DMS153 treated with DMSO at 0.1 percent for 48 hours (cell line): Measurements from ENCODE around the gene INPP5F.
"Not testable (repeated sequence)": the region's sequence is repeated elsewhere in the genome, so short reads cannot be mapped to it uniquely, and the experiment has no call there.

Experiments used
- DNase-seq: peaks from one replicate; lab custom pipeline; 2025; ENCODE audit not compliant: unreplicated experiment; lab: John Stamatoyannopoulos, UW

Gene INPP5F

DNA sequence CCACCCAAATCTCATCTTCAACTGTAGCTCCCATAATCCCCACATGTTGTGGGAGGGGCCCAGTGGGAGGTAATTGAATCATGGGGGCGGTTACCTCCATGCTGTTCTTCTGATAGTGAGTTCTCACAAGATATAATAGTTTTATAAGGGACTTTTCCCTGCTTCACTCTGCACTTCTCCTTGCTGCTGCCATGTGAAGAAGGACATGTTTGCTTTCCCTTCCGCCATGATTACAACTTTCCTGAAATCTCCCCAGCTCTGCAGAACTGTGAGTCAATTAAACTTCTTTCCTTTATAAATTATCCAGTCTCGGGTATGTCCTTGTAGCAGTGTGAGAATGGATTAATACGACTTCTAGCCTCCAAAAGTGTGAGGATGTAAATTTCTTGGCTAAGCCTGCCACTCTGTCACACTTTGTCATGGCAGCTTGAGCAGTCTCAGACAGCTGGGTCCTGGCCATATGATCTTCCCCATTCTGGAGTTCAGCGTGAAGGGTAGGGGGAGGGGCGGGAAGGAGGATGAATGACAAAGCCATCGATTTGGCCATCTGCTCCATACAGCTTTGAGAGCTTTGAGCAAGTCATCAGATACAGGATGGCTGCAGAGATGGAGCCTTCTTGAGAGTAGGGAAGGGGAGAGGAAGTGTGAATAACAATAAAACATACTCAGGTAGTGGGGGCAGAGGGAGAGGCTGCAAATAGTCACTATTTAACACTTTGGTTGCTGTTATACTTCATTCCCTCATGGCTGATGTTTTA lies 19.1 kb upstream of the INPP5F start:
- no peak for DNase-seq

DNA sequence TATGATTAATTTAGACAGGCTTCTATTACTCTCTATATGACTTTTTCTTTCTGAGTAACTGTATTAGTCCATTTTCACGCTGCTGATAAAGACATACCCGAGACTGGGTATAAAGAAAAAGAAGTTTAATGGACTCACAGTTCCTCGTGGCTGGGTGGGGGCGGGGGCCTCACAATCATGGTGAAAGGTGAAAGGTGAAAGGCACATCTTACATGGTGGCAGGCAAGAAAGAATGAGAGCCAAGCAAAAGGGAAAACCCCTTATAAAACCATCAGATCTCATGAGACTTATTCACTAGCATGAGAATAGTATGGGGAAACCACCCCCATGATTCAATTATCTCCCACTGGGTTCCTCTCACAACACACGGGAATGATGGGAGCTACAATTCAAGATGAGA lies 18.5 kb upstream of the INPP5F start:
- not testable (repeated sequence) for DNase-seq

DNA sequence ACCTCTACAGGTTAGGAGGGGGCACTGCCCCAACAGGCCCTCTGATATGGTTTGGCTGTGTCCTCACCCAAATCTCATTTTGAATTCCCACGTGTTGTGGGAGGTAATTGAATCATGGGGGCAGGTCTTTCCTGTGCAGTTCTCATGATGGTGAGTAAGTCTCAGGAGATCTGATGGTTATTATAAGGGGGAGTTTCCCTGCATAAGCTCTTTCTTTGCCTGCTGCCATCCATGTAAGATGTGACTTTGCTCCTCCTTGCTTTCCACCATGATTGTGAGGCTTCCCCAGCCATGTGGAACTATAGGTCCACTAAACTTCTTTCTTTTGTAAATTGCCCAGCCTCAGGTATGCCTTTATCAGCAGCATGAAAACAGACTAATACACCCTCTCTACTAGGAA lies 14.9 kb upstream of the INPP5F start:
- DNase-seq = not testable (repeated sequence)

DNA sequence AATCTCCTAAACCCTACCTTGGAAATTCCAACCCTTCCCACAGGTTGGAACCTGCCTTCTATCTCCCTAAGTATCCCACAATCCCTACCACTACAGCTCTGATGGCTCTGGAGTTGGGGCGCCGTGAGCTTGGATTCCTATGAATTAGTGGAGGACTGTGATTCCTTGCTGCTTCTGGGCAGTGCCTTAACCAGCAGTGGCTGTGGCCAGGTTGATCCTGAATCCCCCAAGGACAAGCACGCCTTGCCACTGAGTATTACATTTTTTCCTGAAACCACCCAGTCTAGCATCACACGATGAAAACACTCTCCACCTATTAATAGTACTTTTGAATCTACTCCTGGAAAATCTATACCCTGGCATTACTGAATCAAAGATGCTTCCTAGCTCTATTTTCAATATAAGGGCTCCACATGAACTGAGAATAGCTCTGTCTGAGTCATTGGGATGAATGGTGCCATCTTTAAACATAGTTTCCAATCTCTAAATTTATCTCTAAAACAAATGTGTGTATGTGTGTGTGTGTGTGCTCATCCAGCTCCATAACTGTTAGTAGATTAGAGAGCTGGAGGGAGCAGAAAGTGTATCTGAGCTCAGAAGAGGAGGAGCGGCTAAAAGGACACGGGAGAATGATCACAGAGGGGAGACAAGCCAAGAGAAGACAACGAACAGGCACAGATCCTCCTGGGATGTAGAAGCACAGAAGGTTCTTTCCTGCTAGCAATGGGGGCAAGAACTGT lies 11.9 kb upstream of the INPP5F start:
- no peak for DNase-seq

DNA sequence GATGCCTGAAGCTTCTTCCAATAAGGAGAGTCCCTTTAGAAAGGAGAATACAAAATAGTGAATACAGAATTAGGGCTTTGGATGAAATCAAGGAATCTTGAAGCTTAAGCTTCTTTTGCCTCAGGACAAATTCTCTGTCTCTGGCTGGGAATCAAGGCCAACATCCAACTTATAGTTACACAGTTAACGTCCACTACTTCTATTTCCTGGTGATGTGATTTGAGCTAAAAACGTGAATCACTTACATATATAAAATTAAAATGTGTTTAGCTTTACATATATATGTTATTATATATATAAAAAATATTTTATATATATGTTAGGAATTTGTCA lies 11.4 kb upstream of the INPP5F start:
- no peak for DNase-seq

DNA sequence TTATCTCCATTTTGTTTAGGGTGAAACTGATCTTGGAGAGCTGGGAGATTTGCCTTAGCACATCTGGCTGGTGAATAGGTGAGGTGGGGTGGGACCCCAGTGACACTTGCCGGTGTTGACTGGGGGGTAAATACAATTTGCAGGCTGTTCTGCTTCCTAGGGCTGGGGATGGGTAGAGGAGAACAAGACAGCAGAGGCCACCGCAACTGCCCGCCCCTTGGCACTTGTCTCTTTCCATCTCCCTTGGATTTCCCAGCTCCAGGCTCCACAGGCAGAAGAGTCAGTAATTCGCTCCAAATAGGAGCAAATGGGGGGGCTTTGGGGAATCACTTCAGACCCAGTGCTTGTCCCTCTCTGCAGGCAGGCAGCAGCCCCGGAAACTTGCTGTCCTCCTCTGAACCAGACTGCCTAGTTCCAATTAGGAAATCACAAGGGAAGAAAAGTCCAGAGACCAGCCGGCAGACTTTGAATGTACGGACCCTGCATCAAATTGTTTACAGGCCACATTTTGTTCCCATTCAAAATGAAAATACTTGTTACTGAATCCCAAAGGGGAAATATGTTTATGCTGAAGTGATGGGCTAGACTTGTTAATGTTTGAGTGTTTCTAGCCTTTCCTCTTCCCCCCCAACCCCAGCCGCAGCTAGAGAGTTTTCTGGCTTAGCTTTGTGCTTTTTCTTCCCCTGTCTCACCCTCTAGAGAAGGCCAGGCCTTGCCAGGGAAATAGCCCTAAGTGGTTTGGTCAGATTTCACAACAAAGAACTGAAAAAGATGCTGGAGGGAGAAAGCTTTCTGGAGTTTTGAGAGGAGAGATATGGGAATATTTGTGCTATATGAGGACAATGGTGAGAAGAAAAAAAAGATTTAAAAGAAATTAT lies 10.0 kb upstream of the INPP5F start:
- no peak for DNase-seq

DNA sequence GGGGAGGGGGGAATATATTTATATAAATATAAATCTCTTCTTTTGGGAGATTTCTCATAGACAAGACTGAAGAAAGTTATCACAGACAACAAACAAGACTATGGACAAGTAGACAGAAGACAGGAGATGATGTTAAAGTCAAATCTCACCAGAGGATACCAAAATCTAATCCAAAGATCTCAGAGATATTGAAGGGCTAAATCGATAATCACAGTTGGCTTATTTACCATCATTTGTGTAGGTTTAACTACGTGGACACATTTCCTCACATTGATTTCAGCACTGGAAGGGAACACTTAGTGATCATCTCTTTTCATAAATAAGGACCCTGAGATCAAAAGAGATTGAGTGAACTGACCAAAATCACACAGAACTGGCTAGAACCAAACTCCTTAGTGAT lies 2.7 kb upstream of the INPP5F start:
- DNase-seq = no peak

DNA sequence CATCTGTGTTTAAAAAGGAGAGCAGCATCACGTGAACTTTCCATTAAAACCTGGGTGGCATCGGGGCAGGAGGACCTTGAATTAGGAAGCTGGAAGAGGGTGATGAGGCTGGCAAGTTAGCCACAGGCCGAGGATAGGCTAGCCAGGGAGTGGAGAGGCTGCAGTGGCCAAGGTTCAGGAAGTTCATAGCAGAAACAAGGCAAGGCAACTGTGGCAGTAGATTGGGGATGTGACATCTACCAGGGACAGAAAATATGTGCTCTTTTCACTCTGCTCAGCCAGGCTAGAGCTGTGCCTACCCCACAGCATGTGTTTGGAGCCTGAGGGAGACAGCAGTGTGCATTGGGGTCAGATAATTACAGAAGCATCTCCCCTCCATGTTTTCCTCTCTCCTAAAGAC lies 2.2 kb upstream of the INPP5F start:
- DNase-seq = no peak

DNA sequence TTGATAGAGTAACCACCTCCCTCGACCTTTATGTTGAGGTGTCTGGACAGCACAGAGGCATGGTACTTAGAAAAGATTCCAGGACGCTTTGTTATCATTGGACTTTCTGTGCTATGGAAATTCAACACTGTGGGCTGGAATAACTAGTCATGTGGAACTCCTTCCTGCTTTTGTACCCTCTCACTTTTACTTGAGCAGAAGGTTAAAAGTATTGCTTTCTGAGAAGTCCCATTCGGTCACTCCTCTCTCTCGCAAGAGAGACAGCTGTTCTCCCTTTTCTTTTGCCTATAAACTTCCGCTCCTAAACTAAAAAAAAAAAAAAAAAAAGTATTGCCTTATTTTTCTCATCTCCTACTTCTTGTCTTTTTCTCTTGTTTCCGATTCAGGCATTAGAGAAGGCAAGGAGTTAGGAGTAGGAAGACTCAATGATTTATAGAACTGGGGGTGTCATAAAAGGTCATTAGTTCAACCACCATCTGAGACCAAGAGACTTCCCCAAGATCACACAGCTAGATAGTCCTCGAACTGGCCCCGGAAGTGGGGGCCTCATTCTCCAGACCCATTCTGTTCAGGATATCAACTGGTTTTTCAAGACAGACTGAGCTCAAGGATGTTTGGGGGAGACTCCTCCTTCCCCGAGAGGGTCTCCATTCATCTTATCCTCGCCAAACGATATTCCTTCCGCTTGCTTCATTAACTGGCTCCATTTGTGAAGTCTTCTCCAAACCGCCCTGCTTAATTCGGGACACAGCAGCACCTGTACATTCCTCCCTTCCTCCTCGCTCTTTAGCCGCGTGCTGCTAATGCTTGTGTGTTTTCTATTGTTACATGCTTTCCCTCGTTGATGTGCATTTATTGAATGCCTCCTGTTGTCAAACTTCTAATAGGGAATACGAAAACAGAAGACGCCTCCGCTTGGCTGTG lies 995 bp upstream of the INPP5F start:
- peak; percentile 48 for DNase-seq

DNA sequence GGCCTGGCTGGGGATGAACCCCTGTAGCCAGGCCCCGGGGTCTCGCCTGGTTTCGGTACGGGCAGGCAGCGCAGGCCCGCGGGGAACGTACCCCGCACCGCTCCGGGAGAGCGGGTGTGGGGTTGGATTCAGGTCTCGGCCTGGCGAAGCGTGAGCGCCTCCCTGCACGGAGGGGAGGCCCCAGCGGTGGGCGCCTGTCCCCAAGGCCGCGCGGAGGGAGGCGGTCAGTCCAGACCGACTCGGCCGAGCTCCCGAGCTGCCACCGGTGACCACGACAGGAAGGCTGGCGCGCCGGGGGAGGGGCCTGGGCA lies 378 bp upstream of the INPP5F start:
- no peak for DNase-seq

DNA sequence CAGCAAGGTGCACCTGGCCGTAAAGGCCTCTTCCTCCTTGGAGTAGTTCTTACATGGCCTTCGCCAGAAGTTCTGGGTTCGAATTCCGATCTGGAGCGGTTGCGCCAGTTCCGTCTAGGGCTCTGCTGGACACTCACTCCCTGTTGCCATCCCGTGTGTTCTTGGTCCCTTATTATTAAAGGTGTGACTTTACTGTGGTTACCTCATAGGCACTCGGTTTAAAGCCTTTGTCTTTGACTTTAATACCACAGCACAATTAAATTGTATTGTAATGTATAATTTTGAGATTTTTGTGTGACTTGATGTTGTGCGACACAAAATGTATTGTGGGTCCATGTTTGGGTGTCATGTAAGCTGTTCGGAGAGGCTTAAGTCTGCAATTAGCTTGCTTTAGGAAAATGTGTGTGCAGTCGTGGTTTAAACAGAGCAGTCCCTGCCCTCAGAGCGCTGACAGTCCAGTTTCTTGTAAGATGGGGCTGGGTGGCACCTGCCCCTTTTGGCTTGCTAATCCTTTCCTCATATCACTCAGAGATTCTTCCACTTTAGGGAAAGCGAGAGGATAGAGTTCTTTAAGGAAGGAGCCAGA lies 919 bp downstream of the INPP5F start:
- no peak for DNase-seq

DNA sequence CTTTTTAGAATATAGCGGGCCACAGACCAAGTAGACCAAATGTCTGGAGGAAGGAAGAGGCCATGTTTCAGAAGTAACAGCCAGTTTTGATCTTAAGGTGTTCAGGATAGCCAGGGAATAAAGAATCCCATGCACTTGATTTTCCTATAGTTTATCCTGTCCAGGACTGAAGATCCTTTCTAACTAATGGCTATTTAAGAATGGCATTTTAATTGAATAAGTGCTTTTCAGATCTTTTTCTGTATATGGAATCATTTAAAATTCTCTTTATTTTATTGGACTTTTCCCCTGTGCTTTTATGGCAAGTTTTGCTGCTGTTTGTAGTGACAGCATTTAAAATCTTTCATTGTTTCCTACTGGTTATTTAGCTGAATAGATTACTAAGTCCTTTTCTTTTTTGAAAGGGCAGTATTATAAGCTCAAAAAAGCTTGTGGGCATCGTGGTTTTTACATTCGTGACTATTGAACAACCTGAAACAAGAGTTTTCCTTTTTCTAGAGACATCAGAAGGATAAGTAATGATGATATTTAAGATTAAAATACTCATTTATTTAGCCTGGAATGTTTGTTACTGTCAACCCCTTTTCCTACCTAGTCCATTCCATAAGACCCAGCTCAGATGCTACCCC lies 2.4 kb downstream of the INPP5F start:
- no peak for DNase-seq

DNA sequence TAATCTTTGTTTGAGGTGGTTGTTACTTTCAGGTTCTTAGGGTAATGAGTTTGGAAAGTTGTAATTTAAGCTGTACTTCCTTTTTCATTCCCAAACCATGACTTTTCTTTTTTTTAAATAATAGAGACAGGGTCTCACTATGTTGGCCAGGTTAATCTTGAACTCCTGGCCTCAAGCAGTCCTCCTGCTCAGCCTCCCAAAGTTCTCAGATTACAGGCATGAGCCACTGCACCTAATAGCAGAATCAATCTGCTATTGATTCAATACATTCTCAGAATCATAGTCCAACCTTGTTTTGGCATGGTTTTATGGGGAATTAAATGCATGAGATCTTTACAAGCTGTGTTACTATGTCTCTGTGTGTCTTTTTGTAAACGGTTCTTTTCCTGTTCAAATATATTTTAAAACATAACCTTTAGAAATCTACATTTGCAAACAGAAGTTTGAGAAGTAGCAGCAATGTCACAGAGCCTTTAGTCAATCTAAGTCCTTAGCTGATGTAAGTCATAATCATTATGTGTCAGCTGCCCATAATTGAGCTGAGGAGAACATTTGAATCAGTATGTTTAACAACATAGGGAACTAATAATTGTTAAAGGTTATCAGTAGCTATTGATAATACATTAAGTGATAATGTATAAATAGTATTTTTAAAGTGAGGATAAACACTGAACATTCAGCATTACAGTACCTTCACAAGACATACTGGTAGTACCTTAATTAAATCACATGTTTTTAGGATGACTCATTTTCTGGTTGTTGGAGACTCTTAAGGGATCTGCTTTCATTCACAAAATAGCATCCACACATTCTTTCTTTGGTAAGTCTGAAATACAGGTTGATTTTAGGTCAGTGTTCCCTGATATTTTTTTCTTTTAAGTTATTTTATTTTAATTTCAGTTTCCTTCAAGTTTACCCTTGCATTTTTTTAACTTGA lies 8.8 kb downstream of the INPP5F start:
- DNase-seq = no peak

DNA sequence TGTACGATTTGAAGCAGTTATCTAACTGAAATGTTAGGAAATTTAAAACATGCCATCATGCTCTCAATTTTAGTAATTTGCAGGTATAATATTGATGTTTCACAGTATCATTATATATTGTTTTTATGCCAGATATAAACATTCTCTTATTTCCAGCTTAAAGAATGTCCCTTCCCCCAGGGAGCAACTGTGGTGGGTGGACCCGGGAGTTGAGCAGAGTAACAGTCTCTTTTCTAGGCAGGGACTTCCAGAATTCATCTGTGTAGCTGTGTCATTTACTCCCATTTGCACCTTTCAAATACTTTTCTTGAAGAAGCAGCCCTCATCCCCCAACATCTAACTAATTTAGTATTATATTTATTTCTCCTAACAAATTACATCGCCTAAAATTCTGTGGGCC lies 9.6 kb downstream of the INPP5F start:
- no peak for DNase-seq

DNA sequence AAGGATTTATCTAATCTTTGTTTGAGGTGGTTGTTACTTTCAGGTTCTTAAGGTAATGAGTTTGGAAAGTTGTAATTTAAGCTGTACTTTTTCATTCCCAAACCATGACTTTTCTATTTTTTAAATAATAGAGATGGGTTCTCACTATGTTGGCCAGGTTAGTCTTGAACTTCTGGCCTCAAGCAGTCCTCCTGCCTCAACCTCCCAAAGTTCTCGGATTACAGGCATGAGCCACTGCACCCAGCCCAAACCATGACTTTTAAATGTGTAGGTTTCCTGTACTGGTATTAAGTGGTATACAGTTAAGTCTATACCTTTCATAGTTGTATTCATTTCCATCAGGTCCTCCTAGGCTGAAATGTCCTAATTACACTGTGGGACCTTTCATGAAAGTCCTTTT lies 10.4 kb downstream of the INPP5F start:
- no peak for DNase-seq

DNA sequence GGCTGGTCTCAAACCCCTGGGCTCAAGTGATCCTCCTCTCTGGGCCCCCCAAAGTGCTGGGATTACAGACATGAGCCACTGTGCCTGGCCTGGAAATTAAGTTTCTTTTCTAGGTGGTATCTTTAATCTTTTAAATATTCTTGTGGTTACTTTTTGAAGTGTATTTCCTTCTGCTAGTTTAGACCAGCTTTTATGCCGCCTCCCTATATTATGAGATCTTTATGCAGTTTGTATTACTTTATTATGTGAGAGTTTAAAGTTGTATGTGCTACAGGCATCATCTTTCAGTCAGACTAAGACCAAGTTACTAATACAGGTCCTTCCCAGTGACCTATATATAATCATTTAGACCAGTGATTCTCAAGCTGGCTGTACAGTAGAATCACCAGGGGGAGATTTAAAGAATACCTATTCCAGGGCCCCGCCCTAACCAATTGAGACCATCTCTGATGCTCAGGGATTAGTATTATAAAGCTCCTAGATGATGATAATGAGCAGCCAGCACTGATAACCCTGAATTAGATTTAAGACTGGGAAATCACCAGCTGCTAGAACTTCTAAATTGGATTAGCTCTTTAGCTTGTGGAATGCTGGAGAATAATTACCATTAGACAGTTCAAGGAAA lies 11.3 kb downstream of the INPP5F start:
- no peak for DNase-seq

DNA sequence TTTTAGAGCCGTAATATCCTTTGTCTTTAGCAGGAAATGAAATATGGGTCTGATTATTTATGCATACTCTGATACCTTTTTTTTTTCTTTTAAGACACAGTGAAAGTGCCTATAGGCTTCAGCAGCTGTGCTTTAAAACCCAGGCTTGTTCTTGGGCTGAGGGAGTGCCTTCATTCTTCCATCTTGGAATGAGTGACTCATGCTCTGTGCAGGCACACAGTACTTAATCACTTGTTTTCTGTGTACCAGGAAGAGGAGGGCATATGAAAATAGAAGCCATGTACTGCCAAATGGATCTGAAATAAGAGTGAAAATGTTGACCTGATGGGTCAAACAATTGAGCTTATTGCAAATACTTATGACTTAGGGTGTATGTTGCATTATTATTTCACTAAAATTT lies 12.0 kb downstream of the INPP5F start:
- DNase-seq = no peak

DNA sequence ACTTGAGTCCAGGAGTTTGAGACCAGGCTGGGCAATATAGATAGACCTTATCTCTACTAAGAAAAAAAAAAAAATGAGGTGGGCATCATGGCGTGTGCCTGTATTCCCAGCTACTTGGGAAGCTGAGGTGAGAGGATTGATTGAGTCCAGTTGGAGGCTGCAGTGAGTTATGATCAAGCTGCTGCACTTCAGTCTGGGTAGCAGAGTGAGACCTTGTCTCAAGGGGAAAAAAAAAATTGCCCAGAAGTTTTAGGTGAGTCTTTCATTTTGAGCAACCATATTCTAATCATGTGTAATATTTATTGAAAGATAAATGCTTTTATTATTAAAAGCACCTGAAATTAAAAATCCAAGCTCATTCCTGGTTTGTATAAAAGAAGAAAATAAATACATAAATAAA lies 13.1 kb downstream of the INPP5F start:
- DNase-seq = no peak

DNA sequence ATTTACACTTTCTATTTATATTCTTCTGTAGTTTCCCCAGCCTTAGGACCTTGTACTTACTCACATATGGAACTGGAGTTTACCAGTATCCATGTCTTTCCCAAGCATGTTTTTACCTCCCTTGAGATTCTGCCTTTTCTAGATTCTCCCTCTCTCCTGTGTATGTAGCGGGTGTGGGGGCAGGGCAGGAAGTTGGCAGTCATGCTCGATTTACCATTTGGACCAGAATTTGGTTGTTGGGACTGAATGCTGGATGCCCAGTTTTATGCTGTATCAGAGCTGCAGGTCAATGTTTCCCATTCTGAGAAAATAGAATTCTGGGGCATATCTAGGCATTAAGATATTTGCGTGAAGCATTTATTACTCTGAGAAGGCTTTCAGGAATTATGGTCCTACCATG lies 14.2 kb downstream of the INPP5F start:
- no peak for DNase-seq
